Sigmoid colon (tissue), 4 donors: ENCODE data around the gene TRAF2.

ENCODE experiments used
- CTCF ChIP-seq, 4 experiments: fragments of 450-650 bp in 3 of 4; fragments of 200-600 bp in 1 of 4; IDR thresholded peaks; one replicate each; pipeline ENCODE4 v1.5.1; 2016 to 2019; ENCODE audit warnings: antibody characterized with exemption in 4 of 4, mild to moderate bottlenecking in 3 of 4, moderate library complexity in 2 of 4
- EP300 ChIP-seq, 4 donors: sonication (generic); formaldehyde crosslinking; IDR thresholded peaks; one replicate each; pipeline ENCODE4 v1.6.1; 2017; ENCODE audit warnings: antibody characterized with exemption in 4 of 4
- POLR2A ChIP-seq, 2 donors: fragments of 450-650 bp; IDR thresholded peaks; one replicate each; pipeline ENCODE4 v1.6.1; 2016; ENCODE audit warnings: antibody characterized with exemption in 2 of 2, mild to moderate bottlenecking in 2 of 2, moderate library complexity in 2 of 2

- TF ChIP-seq CTCF (IDR thresholded peaks at IDR 0.05), result no peak
- no peak for TF ChIP-seq EP300 (IDR thresholded peaks at IDR 0.05)
- TF ChIP-seq POLR2A (IDR thresholded peaks at IDR 0.05), result no peak
Observed at GRCh38 chr9:136921718-136922117, 35.4 kb downstream of the TRAF2 start.
